GM18508 (cell line): ENCODE measurements around the gene TENT5C.

Experiments used
- ATAC-seq: cut with Tn5 transposase; IDR thresholded peaks from one replicate; pipeline ENCODE4 v1.9.1; 2021; ENCODE audit warnings: moderate number of reproducible peaks; ENCODE audit not compliant: insufficient read depth, unreplicated experiment

TENT5C gene

GRCh38 chr1:117632269-117633067 lies 26.6 kb downstream of the TENT5C start:
- no peak for ATAC-seq

GRCh38 chr1:117633068-117633345 lies 27.2 kb downstream of the TENT5C start:
- ATAC-seq: no peak

DNA sequence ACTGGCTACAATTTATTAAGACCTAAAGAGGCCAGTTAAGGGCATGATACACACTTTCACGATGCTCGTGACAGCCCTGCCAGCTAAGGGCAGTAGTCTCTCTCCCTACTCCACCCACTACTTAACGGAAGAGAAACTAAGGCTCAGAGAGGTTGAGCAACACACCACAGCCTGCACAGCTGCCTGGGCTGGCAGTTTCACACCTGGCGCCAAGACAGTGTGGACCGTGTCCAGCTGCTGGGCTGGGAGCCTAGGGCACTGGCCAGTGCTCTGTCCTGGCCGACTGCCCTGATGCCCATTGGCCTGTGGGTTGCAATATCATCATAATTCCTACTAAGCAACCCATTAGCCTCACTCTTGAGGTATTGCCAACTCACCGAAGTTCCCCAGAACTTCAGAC lies 27.6 kb downstream of the TENT5C start:
- no peak for ATAC-seq

GRCh38 chr1:117633936-117634335 lies 28.1 kb downstream of the TENT5C start:
- no peak for ATAC-seq

GRCh38 chr1:117634631-117635030 lies 28.8 kb downstream of the TENT5C start:
- no peak for ATAC-seq

DNA sequence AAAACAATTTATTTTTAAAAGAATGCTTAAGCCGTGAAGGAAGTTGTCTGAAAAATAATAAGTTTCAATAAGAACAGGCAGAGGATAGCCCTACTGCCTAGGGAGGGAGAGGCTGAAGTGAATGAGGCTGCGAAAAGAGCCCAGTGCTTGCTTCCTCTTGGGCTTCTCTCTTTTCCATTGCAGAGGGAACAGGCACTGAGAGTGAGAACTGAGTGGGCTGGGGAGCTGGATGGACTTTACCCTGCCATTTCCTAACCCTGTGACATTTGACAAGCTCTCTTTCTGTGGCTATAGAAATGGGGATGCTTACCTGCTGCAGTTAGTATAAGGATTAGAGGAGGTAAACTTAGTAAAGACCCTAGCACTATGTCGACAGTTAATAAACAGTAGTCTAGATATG lies 30.0 kb downstream of the TENT5C start:
- ATAC-seq: no peak

DNA sequence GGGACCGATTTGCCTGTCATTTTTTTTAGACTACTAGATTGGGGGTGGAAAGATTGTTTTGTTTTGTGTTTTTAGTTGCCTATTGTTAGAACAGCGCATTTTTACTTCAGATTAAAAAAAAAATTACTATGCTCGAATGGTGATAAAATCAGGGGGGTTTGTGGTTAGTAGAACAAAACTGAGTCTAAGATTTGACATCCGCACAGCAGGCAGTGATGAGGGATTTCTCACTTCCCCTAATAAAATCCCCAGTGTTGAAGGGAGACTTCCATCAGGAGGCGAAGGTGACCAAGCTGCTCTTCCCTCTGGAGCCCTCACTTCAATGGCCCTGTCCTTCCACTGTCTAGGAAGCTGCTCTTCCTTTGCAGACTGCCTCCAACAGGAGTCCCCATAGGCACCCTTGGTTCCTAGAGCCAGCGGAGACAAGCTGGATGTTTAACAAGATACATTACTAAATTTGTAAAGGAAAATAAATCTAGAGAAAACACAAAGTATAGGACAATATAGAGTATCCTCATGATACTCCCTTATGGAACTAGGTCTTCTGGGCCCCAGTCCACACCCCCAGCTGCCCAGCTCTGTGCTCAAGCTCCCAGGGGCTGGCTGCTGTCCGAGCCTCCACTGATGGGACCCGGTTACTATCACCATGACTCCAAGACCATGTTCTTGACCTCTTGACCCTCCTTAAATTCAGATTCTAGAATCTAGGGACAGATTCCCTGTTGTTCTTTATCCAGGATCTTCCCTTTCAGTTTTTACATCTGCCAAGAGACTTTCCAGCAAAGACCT lies 31.0 kb downstream of the TENT5C start:
- ATAC-seq: no peak

GRCh38 chr1:117638141-117638540 lies 32.3 kb downstream of the TENT5C start:
- ATAC-seq: no peak

- no peak for ATAC-seq
These were observed 32.9 kb downstream of the TENT5C start for GRCh38 chr1:117638759-117639158.

GRCh38 chr1:117639741-117640140 lies 33.9 kb downstream of the TENT5C start:
- no peak for ATAC-seq

DNA sequence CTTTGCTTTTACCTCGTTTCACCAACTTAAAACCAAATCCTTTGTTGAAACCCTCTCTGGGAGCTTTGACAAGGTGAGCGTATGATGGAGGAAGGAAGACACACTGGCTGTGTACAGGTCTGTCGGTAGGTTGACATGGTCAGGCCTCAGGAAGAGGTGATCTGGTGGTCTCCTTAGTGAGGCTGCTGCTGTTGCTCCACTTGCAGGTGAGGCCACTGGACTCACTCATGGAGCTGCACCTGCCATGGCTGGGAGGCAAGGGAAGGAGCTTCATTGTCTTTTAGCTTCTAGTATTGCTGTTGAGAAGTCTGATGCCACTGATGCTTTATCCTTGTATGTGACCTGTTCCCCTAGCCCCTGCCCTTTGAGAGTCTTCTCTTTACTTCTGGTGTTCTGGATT lies 35.7 kb downstream of the TENT5C start:
- no peak for ATAC-seq

DNA sequence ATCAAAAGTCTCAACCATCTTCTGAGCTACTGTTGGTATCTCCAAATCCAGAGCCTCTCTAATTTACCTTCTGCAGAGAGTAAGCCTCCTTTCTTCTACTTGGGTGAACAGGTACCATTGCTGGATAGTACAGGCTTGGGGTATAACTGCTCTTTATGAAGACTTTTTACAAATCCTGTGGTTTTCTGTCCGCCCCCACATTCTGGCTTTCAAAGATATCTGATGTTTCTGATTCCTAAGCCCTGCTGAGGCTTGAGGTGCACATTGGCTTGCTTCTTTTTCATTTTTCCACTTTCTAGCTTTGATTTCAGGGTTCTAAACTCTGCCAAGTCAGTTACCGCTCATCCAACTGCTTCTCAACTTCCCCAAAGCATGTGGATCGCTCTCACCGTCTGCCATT lies 37.1 kb downstream of the TENT5C start:
- no peak for ATAC-seq

DNA sequence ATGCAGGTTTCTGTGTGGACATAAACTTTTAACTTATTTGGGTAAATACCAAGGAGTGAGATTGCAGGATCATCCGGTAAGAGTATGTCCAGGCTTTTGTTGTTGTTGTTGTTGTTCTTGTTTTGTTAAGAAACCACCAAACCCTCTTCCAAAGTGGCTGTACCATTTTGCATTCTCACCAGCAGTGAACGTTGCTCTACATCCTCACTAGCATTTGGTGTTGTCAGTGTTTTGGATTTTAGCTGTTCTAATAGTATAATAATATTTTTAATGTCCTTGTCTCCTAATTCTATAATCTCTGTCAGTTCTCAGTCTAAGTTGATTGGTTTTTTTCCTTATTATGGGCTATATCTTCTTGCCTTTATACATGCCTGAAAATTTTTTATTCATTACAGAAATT lies 37.8 kb downstream of the TENT5C start:
- no peak for ATAC-seq

DNA sequence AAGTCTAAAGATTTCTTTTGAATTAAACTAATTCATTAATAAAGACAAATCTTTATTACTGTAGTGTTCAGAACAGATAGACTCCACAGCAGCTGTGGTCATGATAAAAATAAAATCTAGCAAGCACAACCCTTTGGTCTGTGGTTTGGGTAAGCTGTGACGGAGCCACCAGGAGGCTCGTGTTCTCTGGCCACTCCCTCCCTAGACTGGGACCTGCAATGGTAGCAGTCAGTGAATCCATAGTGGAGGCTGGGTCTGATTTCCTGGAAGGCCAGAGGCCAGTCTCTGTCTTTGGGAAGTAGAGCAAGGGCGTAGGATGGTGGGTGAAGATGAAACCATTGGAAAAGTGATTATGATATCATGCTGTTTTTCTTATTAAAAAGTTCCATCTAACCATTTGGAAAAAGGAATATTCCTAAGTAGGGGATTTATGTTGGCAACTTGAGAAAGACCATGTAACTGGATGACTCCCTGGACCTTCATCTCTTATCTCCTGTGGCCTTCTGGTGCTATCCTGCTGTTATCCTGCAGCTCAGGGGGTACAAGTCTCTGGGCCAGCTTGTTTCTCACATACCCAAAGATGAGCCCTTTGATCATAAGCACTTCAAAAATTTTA lies 39.0 kb downstream of the TENT5C start:
- no peak for ATAC-seq

GRCh38 chr1:117645343-117645742 lies 39.5 kb downstream of the TENT5C start:
- ATAC-seq: no peak

- no peak for ATAC-seq
These were observed 40.4 kb downstream of the TENT5C start for GRCh38 chr1:117646007-117646811.

DNA sequence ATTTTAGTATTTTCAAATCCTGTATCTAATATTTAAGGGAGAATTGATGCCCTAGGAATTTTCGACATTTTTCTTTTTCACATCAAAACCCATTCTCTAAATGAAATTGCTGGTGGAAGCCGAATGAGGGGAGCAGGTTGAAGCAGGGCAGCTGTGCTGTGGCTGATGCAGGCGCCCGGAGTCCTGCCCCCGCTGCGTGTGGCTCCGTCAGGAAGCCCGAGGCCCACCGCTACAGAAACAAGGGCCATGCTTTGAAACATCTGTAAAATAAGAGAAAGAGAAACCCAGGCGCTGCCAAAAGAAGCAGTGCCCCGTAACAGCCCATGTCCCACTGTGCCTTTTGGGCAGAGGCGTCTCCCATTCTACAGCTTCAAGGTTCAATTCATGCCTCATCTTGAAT lies 41.1 kb downstream of the TENT5C start:
- no peak for ATAC-seq

GRCh38 chr1:117648015-117648414 lies 42.2 kb downstream of the TENT5C start:
- ATAC-seq: no peak

DNA sequence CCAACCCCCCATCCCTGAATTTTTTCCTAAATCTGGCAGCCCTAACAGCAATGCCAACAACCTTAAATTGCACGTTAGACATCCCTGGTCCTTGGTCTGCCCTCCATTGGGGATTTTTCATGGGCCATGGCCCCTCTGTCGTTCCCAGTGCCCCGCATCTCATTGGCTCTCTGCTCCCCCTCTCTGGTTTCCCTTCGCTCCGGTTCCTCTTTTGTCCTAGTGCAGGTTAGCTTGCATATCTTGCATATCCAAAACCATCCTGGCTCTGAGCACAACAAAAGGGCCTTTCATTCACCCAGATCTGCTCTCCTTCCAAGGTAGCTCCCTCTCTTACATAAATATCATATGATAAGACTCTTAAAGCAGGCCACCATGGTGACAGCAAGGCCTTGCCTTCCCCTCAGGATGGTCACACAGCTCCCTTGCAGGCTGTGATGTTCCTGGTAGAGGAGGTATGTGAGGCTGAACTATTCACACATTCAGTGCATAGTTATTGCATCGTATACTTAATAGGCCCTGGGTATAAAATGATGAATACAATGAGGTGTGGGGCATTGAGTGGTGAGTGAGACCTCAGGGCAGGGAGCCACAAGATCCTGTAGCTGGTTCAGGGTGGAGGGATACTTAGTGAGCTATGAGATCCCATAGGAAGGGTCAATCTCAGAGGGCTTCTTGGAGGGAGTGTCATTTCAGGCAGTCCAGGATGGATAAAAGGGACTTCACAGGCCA lies 45.2 kb downstream of the TENT5C start:
- ATAC-seq: no peak

- no peak for ATAC-seq
These were observed 45.8 kb downstream of the TENT5C start for GRCh38 chr1:117651616-117652015.
